ENCODE measurements around the gene POFUT2. TPM values are rescaled to one million over a fixed set of nuclear protein-coding genes. Genes with fewer than 3 reads are reported as not detected.

Gene POFUT2
- total RNA-seq, 1 donor from 2014 or later: 62.5 TPM

- Mint-ChIP-seq H3K9me3 (no peaks in the 10 kb centered on the region), H3K27ac (no peak overlapping the region)
- DNase-seq (ENCODE audit: low spot score in 2 of 2, unreplicated experiment in 2 of 2): no peak
Observed at GRCh38 chr21:45228656-45229240, 58.9 kb downstream of the POFUT2 start.

GRCh38 chr21:45228171-45228641 is 59.5 kb downstream of the POFUT2 start:
- TF ChIP-seq CTCF (IDR thresholded peaks at IDR 0.05; ENCODE audit: unreplicated experiment): no peak
- no peak for DNase-seq (ENCODE audit: low spot score in 2 of 2, unreplicated experiment in 2 of 2)
- H3K27me3 Mint-ChIP-seq (ENCODE audit: low read depth): no peaks in the 10 kb centered on the region
- no peaks in the 10 kb centered on the region for H3K9me3 Mint-ChIP-seq
- no peak overlapping the region for H3K4me3 Mint-ChIP-seq
- H3K27ac Mint-ChIP-seq: peak overlapping the region; percentile 65
- peaks cover 6% of the 10 kb centered on the region for H3K4me1 Mint-ChIP-seq
- no peaks in the 10 kb centered on the region for H3K36me3 Mint-ChIP-seq

More at GRCh38 chr21:45228656-45229240, 58.9 kb downstream of the POFUT2 start:
- no peak overlapping the region for H3K4me3 Mint-ChIP-seq
- H3K4me1 Mint-ChIP-seq: peaks cover 6% of the 10 kb centered on the region
- H3K27me3 Mint-ChIP-seq (ENCODE audit: low read depth): no peaks in the 10 kb centered on the region
- TF ChIP-seq CTCF (IDR thresholded peaks at IDR 0.05; ENCODE audit: unreplicated experiment): no peak
- H3K36me3 Mint-ChIP-seq: no peaks in the 10 kb centered on the region

GRCh38 chr21:45227735-45228134 is 60.0 kb downstream of the POFUT2 start:
- H3K9me3 Mint-ChIP-seq: no peaks in the 10 kb centered on the region
- H3K36me3 Mint-ChIP-seq: no peaks in the 10 kb centered on the region
- H3K4me1 Mint-ChIP-seq: peaks cover 6% of the 10 kb centered on the region
- no peak overlapping the region for H3K4me3 Mint-ChIP-seq
- H3K27me3 Mint-ChIP-seq (ENCODE audit: low read depth): no peaks in the 10 kb centered on the region
- peak overlapping the region; percentile 8 for H3K27ac Mint-ChIP-seq
- DNase-seq (ENCODE audit: low spot score in 2 of 2, unreplicated experiment in 2 of 2): no peak
- TF ChIP-seq CTCF (IDR thresholded peaks at IDR 0.05; ENCODE audit: unreplicated experiment): no peak

GRCh38 chr21:45226540-45227326 is 61.0 kb downstream of the POFUT2 start:
- Mint-ChIP-seq H3K9me3 (no peaks in the 10 kb centered on the region), H3K27ac (no peak overlapping the region), H3K4me3 (no peak overlapping the region), H3K4me1 (peaks cover 6% of the 10 kb centered on the region), H3K27me3 (ENCODE audit: low read depth) (no peaks in the 10 kb centered on the region), H3K36me3 (no peaks in the 10 kb centered on the region)
- no peak for TF ChIP-seq CTCF (IDR thresholded peaks at IDR 0.05; ENCODE audit: unreplicated experiment)
- no peak for DNase-seq (ENCODE audit: low spot score in 2 of 2, unreplicated experiment in 2 of 2)

- H3K27ac Mint-ChIP-seq: no peak overlapping the region
- H3K4me1 Mint-ChIP-seq: peaks cover 6% of the 10 kb centered on the region
- no peaks in the 10 kb centered on the region for H3K27me3 Mint-ChIP-seq (ENCODE audit: low read depth)
- TF ChIP-seq CTCF (IDR thresholded peaks at IDR 0.05; ENCODE audit: unreplicated experiment): no peak
- peaks cover 5% of the 10 kb centered on the region for H3K36me3 Mint-ChIP-seq
- no peak for DNase-seq (ENCODE audit: low spot score in 2 of 2, unreplicated experiment in 2 of 2)
- H3K9me3 Mint-ChIP-seq: no peaks in the 10 kb centered on the region
- H3K4me3 Mint-ChIP-seq: no peak overlapping the region
Observed at GRCh38 chr21:45225741-45226327, 61.9 kb downstream of the POFUT2 start.
